Measurements from ENCODE around the gene GRIP1. TPM values are rescaled to one million over a fixed set of nuclear protein-coding genes. Genes with fewer than 3 reads are reported as not detected.

The GRIP1 gene
- total RNA-seq, 2 experiments from 2014 or later, result 0.53 to 2.4 TPM

GRCh38 chr12:66638666-66639065, 40.2 kb downstream of the GRIP1 start:
- Mint-ChIP-seq H3K27ac (no peak overlapping the region), H3K9me3 (ENCODE audit: low read depth) (no peaks in the 10 kb centered on the region), H3K27me3 (peaks cover under 1% of the 10 kb centered on the region), H3K4me1 (no peaks in the 10 kb centered on the region), H3K4me3 (no peak overlapping the region), H3K36me3 (ENCODE audit: low read depth) (no peaks in the 10 kb centered on the region)
- POLR2A ChIA-PET, result no interaction called here
- intact Hi-C loops (cut with DNase I, micrococcal nuclease), result no loop called here
- no peak for DNase-seq
- no peak for ATAC-seq
- CTCF ChIA-PET, result interaction anchor here (0.6 to 0.7 kb wide), 2 partner anchors 31 to 338 kb away, joined by 3 to 4 read pairs; no protein-coding TSS in a partner anchor

- DNase-seq, result no peak
- Mint-ChIP-seq H3K4me3 (no peak overlapping the region), H3K27ac (no peak overlapping the region), H3K9me3 (ENCODE audit: low read depth) (no peaks in the 10 kb centered on the region), H3K4me1 (no peaks in the 10 kb centered on the region), H3K36me3 (ENCODE audit: low read depth) (no peaks in the 10 kb centered on the region), H3K27me3 (peaks cover 2% of the 10 kb centered on the region)
- ChIA-PET CTCF (no interaction called here), POLR2A (no interaction called here)
- no peak for ATAC-seq
- intact Hi-C loops (cut with DNase I, micrococcal nuclease), result no loop called here
These were observed 41.1 kb downstream of the GRIP1 start for GRCh38 chr12:66637699-66638301.

- H3K9me3 Mint-ChIP-seq (ENCODE audit: low read depth), result no peaks in the 10 kb centered on the region
- H3K36me3 Mint-ChIP-seq (ENCODE audit: low read depth), result no peaks in the 10 kb centered on the region
- peaks cover 2% of the 10 kb centered on the region for H3K27me3 Mint-ChIP-seq
- intact Hi-C loops (cut with DNase I, micrococcal nuclease), result no loop called here
- ChIA-PET CTCF (interaction anchor here (0.6 kb wide), 1 partner anchor 143 kb away, joined by 3 read pairs; no protein-coding TSS in a partner anchor), POLR2A (no interaction called here)
- DNase-seq, result no peak
- H3K4me3 Mint-ChIP-seq, result no peak overlapping the region
- no peaks in the 10 kb centered on the region for H3K4me1 Mint-ChIP-seq
- ATAC-seq, result no peak
- H3K27ac Mint-ChIP-seq, result no peak overlapping the region
These were observed 42.1 kb downstream of the GRIP1 start for GRCh38 chr12:66636771-66637170.

GRCh38 chr12:66633676-66634075, 45.2 kb downstream of the GRIP1 start:
- intact Hi-C loops (cut with DNase I, micrococcal nuclease), result no loop called here
- H3K36me3 Mint-ChIP-seq (ENCODE audit: low read depth), result no peaks in the 10 kb centered on the region
- ChIA-PET CTCF (interaction anchor here (0.8 kb wide), 1 partner anchor 164 kb away, joined by 5 read pairs; no protein-coding TSS in a partner anchor), POLR2A (no interaction called here)
- no peak overlapping the region for H3K27ac Mint-ChIP-seq
- peaks cover 2% of the 10 kb centered on the region for H3K27me3 Mint-ChIP-seq
- H3K4me1 Mint-ChIP-seq, result no peaks in the 10 kb centered on the region
- DNase-seq, result no peak
- ATAC-seq, result no peak
- H3K4me3 Mint-ChIP-seq, result no peak overlapping the region
- no peaks in the 10 kb centered on the region for H3K9me3 Mint-ChIP-seq (ENCODE audit: low read depth)

GRCh38 chr12:66629138-66629870, 49.6 kb downstream of the GRIP1 start:
- Mint-ChIP-seq H3K4me1 (no peaks in the 10 kb centered on the region), H3K27ac (no peak overlapping the region), H3K36me3 (ENCODE audit: low read depth) (no peaks in the 10 kb centered on the region), H3K4me3 (no peak overlapping the region), H3K9me3 (ENCODE audit: low read depth) (no peaks in the 10 kb centered on the region), H3K27me3 (peaks cover 2% of the 10 kb centered on the region)
- intact Hi-C loops (cut with DNase I, micrococcal nuclease), result no loop called here
- ChIA-PET CTCF (interaction anchor here (1.0 to 1.1 kb wide), 2 partner anchors 11 to 64 kb away, joined by 3 read pairs; no protein-coding TSS in a partner anchor), POLR2A (no interaction called here)
- no peak for DNase-seq
- ATAC-seq, result no peak

GRCh38 chr12:66627988-66628317, 50.9 kb downstream of the GRIP1 start:
- DNase-seq (no peak), ATAC-seq (no peak)
- CTCF ChIA-PET, result interaction anchor here (1.5 kb wide), 1 partner anchor 22 kb away, joined by 3 read pairs; no protein-coding TSS in a partner anchor
- H3K36me3 Mint-ChIP-seq (ENCODE audit: low read depth), result no peaks in the 10 kb centered on the region
- H3K27ac Mint-ChIP-seq, result no peak overlapping the region
- intact Hi-C loops (cut with DNase I, micrococcal nuclease), result no loop called here
- H3K4me1 Mint-ChIP-seq, result no peaks in the 10 kb centered on the region
- no peaks in the 10 kb centered on the region for H3K27me3 Mint-ChIP-seq
- no peak overlapping the region for H3K4me3 Mint-ChIP-seq
- no peaks in the 10 kb centered on the region for H3K9me3 Mint-ChIP-seq (ENCODE audit: low read depth)
- POLR2A ChIA-PET, result no interaction called here

- H3K27ac Mint-ChIP-seq, result no peak overlapping the region
- H3K4me3 Mint-ChIP-seq, result no peak overlapping the region
- intact Hi-C loops (cut with DNase I, micrococcal nuclease), result no loop called here
- H3K4me1 Mint-ChIP-seq, result no peaks in the 10 kb centered on the region
- ATAC-seq (no peak), DNase-seq (no peak)
- no peaks in the 10 kb centered on the region for H3K27me3 Mint-ChIP-seq
- H3K9me3 Mint-ChIP-seq (ENCODE audit: low read depth), result no peaks in the 10 kb centered on the region
- H3K36me3 Mint-ChIP-seq (ENCODE audit: low read depth), result no peaks in the 10 kb centered on the region
- ChIA-PET POLR2A (no interaction called here), CTCF (interaction anchor here (1.5 kb wide), 1 partner anchor 23 kb away, joined by 3 read pairs; no protein-coding TSS in a partner anchor)
These were observed 51.4 kb downstream of the GRIP1 start for GRCh38 chr12:66627270-66627987.

- intact Hi-C loops (cut with DNase I, micrococcal nuclease), result no loop called here
- no peak for ATAC-seq
- POLR2A ChIA-PET, result no interaction called here
- no peak for DNase-seq
- Mint-ChIP-seq H3K36me3 (ENCODE audit: low read depth) (no peaks in the 10 kb centered on the region), H3K4me1 (no peaks in the 10 kb centered on the region), H3K4me3 (no peak overlapping the region), H3K9me3 (ENCODE audit: low read depth) (no peaks in the 10 kb centered on the region), H3K27me3 (no peaks in the 10 kb centered on the region), H3K27ac (no peak overlapping the region)
- CTCF ChIA-PET, result interaction anchor here (0.6 kb wide), 2 partner anchors 548 to 1568 kb away, joined by 3 to 4 read pairs; no protein-coding TSS in a partner anchor
These were observed 54.1 kb downstream of the GRIP1 start for GRCh38 chr12:66624806-66625205.

- no peaks in the 10 kb centered on the region for H3K36me3 Mint-ChIP-seq (ENCODE audit: low read depth)
- no peak overlapping the region for H3K27ac Mint-ChIP-seq
- no peaks in the 10 kb centered on the region for H3K27me3 Mint-ChIP-seq
- no peak overlapping the region for H3K4me3 Mint-ChIP-seq
- no peaks in the 10 kb centered on the region for H3K9me3 Mint-ChIP-seq (ENCODE audit: low read depth)
- CTCF ChIA-PET, result interaction anchor here (1.0 kb wide), 1 partner anchor 70 kb away, joined by 3 read pairs; no protein-coding TSS in a partner anchor
- POLR2A ChIA-PET, result no interaction called here
- ATAC-seq (no peak), DNase-seq (no peak)
- H3K4me1 Mint-ChIP-seq, result no peaks in the 10 kb centered on the region
- intact Hi-C loops (cut with DNase I, micrococcal nuclease), result no loop called here
These were observed 55.4 kb downstream of the GRIP1 start for GRCh38 chr12:66623455-66623854.

- intact Hi-C loops (cut with DNase I, micrococcal nuclease), result no loop called here
- DNase-seq (no peak), ATAC-seq (no peak)
- Mint-ChIP-seq H3K9me3 (ENCODE audit: low read depth) (no peaks in the 10 kb centered on the region), H3K36me3 (ENCODE audit: low read depth) (no peaks in the 10 kb centered on the region), H3K27ac (no peak overlapping the region), H3K27me3 (no peaks in the 10 kb centered on the region), H3K4me3 (no peak overlapping the region), H3K4me1 (no peaks in the 10 kb centered on the region)
- ChIA-PET POLR2A (no interaction called here), CTCF (no interaction called here)
These were observed 58.2 kb downstream of the GRIP1 start for GRCh38 chr12:66620688-66621087.

GRCh38 chr12:66620026-66620425, 58.9 kb downstream of the GRIP1 start:
- Mint-ChIP-seq H3K9me3 (ENCODE audit: low read depth) (no peaks in the 10 kb centered on the region), H3K27ac (no peak overlapping the region), H3K4me1 (no peaks in the 10 kb centered on the region), H3K36me3 (ENCODE audit: low read depth) (no peaks in the 10 kb centered on the region), H3K4me3 (no peak overlapping the region), H3K27me3 (no peaks in the 10 kb centered on the region)
- intact Hi-C loops (cut with DNase I, micrococcal nuclease), result no loop called here
- POLR2A ChIA-PET, result no interaction called here
- CTCF ChIA-PET, result no interaction called here
- no peak for DNase-seq
- ATAC-seq, result no peak

- DNase-seq, result no peak
- CTCF ChIA-PET, result interaction anchor here (1.6 kb wide), 1 partner anchor 12 kb away, joined by 3 read pairs; no protein-coding TSS in a partner anchor
- H3K9me3 Mint-ChIP-seq (ENCODE audit: low read depth), result no peaks in the 10 kb centered on the region
- POLR2A ChIA-PET, result no interaction called here
- no peaks in the 10 kb centered on the region for H3K4me1 Mint-ChIP-seq
- intact Hi-C loops (cut with DNase I, micrococcal nuclease), result no loop called here
- no peak for ATAC-seq
- H3K36me3 Mint-ChIP-seq (ENCODE audit: low read depth), result no peaks in the 10 kb centered on the region
- no peaks in the 10 kb centered on the region for H3K27me3 Mint-ChIP-seq
- H3K4me3 Mint-ChIP-seq, result no peak overlapping the region
- no peak overlapping the region for H3K27ac Mint-ChIP-seq
These were observed 60.9 kb downstream of the GRIP1 start for GRCh38 chr12:66617991-66618390.
